HG03139 (cell line): ENCODE results near the gene NEK7.
A peak's percentile ranks its signal among the peaks of the same experiment; 100 is the strongest.
"Not testable (repeated sequence)": the region's sequence is repeated elsewhere in the genome, so short reads cannot be mapped to it uniquely, and the experiment has no call there.

Source experiments
- ATAC-seq: cut with Tn5 transposase; IDR thresholded peaks from one replicate; pipeline ENCODE4 v1.9.1; 2021; ENCODE audit not compliant: unreplicated experiment

NEK7 gene

DNA sequence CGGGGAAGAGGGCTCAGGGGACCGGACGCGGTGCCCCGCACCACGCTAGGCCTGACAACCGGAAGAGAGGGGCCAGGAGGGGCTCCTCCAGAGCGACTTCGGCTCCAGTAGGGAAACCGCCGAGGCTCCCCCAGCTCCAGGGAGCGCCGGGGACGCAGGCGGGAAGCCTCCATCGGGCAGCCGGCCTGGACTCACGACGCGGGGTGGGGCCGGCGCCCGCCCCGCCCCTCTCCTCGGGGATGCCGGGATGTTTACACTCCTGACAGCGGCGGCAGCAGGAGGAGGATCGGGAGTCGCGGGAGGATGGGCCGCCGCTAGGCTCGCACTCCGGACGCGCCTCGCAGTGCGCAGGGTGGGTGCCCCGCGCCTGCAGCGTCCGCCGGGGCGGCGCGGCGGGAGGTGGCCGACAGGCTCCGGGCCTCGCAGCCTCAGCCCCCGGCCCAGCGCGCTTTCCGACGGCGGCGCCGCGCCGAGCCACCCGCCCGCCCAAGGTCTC is at the start of gene NEK7:
Gene NEK7 (plus strand): TSS at position 254 of the 496 bp plus-strand sequence. CDS start 75,583 bp downstream, outside the sequence.
- peak; percentile 44 for ATAC-seq

- ATAC-seq: no peak
Observed at GRCh38 chr1:198107091-198107501, 49.7 kb upstream of the NEK7 start.

DNA sequence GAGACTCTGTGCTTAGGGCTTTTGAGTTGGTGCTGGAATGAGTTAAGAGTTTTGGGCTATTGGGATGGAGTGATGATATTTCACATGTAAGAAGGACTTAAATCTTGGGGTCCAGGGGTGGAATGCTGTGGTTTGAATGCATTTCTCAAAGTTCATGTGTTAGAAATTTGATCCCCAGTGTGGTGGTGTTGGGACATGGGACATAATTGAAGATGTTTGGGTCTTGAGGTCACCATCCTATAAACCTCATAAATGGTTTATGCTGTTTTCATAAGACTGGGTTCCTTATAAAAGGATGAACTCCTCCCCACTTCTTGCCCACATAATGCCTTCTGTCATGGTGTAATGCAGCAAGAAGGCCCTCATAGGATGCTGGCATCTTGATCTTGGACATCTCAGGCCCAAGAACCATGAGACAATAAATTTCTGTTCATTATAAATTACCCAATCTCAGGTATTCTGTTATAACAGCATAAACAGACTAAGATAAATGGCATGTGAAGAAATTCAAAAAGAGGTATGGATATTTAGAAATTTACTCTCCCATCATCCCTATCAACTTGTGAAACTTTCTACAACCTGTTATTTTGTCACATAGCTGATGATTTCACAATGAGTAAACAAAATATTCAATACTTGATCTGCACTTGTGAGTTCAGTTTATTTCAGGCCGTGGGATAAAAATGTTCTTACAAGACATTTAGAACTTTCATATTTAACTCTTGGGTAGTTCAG is 48.0 kb upstream of the NEK7 start:
- ATAC-seq: no peak

GRCh38 chr1:198109371-198109715 is 47.5 kb upstream of the NEK7 start:
- ATAC-seq: no peak

- no peak for ATAC-seq
Observed at GRCh38 chr1:198113342-198113750, 43.5 kb upstream of the NEK7 start.

- ATAC-seq: no peak
Observed at GRCh38 chr1:198116069-198116468, 40.7 kb upstream of the NEK7 start.

GRCh38 chr1:198116469-198116868 is 40.3 kb upstream of the NEK7 start:
- no peak for ATAC-seq

DNA sequence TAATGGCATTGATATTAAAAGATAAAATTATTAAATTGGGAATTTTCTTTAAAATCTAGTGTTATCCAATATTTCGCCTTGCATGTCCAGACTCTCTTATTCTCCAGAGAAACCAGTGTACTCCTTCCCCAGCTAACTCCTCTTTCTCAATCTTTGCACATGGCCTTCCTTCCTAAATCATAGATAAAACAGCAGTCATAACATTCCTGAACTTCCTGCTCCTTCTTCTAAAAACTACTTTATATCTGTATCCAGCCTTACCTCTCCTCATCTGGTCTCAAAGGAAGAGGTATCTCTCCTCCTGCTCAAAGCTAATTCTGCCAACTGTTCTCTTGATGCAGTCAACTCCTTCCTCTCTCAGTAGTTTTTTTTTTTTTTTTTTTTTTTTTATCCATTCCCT is 39.5 kb upstream of the NEK7 start:
- ATAC-seq: no peak

- ATAC-seq: no peak
Observed at GRCh38 chr1:198118134-198118533, 38.7 kb upstream of the NEK7 start.

GRCh38 chr1:198119906-198120305 is 36.9 kb upstream of the NEK7 start:
- ATAC-seq: no peak

DNA sequence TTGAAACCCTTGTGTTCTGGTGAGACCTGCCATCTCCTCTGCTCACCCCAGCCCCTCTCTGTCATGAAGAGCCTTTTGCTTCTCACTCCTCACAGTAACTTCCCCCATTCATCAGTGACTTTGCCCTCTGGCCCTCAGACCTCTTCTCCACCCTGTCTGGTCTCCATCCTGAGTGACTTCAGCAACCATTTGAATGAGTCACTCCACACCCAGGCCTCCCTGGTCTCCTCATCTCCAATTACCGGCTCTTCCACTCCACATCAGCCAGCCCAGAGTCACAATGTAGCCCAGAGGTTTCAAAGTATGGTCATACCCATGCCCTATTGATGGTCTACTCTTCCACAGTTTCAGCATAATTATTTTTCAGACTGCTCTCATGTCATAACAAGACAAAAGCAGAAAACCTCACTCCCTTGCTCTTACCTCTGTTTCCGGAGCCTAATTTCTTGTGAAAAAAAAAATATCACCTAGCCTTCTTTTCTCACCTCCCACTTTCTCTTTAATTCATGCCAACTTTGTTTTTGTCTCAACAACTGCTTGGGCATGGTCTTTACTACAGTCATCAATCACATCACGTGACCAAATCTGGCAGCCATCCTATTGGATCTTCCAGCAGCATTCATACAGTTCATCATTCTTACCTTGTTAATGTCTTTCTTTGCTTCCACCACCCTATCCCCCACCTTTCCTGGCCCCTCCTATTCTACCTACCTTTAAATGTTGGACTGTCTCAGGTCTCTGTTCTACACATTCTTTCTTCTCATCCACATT is 35.6 kb upstream of the NEK7 start:
- no peak for ATAC-seq

- ATAC-seq: no peak
Observed at GRCh38 chr1:198122693-198123092, 34.1 kb upstream of the NEK7 start.

DNA sequence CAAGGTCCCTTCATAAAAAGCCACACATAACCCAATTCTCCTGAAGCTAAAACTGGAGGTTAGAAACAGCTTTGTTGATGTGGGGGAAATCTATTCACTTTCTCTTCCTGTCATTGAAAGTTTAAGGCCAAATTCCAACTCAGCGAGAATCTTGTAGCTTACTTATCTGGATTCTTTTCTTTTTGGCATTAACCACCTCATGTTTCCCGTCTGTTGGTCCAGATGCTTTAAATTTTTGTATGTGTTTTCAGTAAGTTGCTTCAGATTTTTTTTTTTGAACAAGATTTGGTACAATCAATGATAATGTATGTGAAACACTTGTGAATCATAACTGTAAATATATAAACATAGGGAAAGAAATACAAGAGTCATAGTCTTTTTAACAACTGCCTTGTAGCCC is 33.7 kb upstream of the NEK7 start:
- no peak for ATAC-seq

GRCh38 chr1:198124673-198125072 is 32.1 kb upstream of the NEK7 start:
- ATAC-seq: no peak

GRCh38 chr1:198125995-198126735 is 30.6 kb upstream of the NEK7 start:
- ATAC-seq: no peak

DNA sequence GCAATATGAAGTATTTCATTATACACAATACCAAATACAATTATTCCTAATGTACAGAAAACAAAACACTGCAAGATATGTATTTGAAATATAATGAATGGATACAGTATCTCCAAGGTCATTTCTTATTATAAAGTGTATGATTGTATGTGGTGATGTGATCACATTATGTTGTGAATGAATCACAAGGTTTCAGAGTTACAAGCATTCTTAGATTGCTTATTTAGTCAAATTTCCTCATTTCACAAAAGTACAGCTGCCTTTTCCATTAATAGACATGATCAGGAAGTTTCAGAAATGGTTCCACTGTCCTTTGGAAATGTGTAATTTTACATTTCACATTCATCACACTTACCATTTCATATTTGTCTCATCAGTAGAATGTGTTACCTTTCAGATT is 28.3 kb upstream of the NEK7 start:
- no peak for ATAC-seq

DNA sequence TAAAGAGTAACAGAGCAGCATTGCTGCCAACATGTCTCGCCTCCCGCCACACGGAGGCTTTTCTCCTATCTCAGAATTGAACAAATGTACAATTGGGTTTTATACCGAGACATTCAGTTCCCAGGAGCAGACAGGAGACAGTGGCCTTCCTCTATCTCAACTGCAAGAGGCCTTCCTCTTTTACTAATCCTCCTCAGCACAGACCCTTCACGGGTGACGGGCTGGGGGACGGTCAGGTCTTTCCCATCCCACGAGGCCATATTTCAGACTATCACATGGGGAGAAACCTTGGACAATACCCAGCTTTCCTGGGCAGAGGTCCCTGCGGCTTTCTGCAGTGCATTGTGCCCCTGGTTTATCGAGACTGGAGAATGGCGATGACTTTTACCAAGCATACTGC is 26.7 kb upstream of the NEK7 start:
- not testable (repeated sequence) for ATAC-seq

DNA sequence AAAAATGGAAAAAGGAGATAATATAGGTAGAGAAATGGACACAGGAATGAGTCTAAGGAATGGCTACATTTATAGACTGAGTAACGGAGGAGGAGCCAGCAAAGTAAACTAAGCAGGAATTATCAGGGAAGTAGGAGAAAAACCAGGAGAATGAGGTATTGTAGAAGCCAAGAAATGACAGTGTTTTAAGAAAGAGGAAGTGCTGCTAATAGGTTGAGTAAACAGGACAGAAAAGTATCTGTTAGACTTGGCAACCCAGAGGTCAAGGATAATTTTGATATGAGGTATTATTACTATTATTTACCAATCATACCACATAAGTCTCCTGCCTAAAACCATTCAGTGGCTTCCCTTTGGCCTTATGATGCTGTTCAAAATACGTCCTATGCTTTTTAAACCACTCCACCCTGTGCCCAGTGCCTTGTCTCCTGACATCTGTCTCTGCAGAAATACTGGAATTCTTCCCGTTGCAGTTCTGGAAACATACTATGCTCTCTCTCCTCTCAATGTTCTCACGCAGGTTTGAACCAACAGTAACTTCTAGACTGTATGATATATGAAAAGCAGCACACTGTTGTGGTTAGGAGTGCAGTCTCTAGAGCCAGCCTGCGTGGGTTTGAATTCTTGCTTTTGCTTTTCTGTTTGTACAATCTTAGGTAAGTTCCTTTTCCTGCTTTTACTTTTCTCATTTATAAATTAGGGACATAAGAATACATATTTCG is 24.6 kb upstream of the NEK7 start:
- no peak for ATAC-seq

- ATAC-seq: no peak
Observed at GRCh38 chr1:198134252-198134651, 22.5 kb upstream of the NEK7 start.

GRCh38 chr1:198135366-198135765 is 21.4 kb upstream of the NEK7 start:
- no peak for ATAC-seq
